Measurements from ENCODE around the gene OCIAD1. TPM values are rescaled to one million over a fixed set of nuclear protein-coding genes. Genes with fewer than 3 reads are reported as not detected.

Gene OCIAD1
- total RNA-seq, 2 donors from 2014 or later: 148 to 152 TPM

GRCh38 chr4:48891028-48891619 lies 60.2 kb downstream of the OCIAD1 start:
- H3K9me3 ChIP-seq (ENCODE audit: control insufficient read depth, low read length): no peaks in the 10 kb centered on the region
- H3K9me3 Mint-ChIP-seq: peaks cover 27% of the 10 kb centered on the region
- no peak overlapping the region for H3K4me3 ChIP-seq (ENCODE audit: low read length)
- H3K9ac ChIP-seq (ENCODE audit: extremely low read depth, low read length, poor library complexity, severe bottlenecking): no peak overlapping the region
- H3K4me3 Mint-ChIP-seq: no peak overlapping the region
- H3K36me3 Mint-ChIP-seq (ENCODE audit: low read depth): peaks cover 72% of the 10 kb centered on the region
- H3K27me3 ChIP-seq (ENCODE audit: control insufficient read depth, insufficient read depth, low read length, poor library complexity, severe bottlenecking): no peaks in the 10 kb centered on the region
- no peak for DNase-seq
- no peak for TF ChIP-seq CTCF (conservative IDR thresholded peaks at IDR 0.05)
- no peaks in the 10 kb centered on the region for H3K4me1 ChIP-seq (ENCODE audit: control insufficient read depth, insufficient read depth, low read length)
- H3K27ac Mint-ChIP-seq: no peak overlapping the region
- H3K27me3 Mint-ChIP-seq (ENCODE audit: insufficient read depth): no peaks in the 10 kb centered on the region
- H3K27ac ChIP-seq (ENCODE audit: low read depth, low read length): no peak overlapping the region
- H3K4me1 Mint-ChIP-seq: no peaks in the 10 kb centered on the region
- H3K36me3 ChIP-seq (ENCODE audit: control insufficient read depth, insufficient read depth, low read length): peaks cover 5% of the 10 kb centered on the region

GRCh38 chr4:48896845-48897244 lies 66.0 kb downstream of the OCIAD1 start:
- H3K9me3 ChIP-seq (ENCODE audit: control insufficient read depth, low read length): no peaks in the 10 kb centered on the region
- WGBS, 2 experiments (ENCODE audit: insufficient coverage in 1 of 2, insufficient read length in 1 of 2): 79 to 93% methylated on average over 3 of the region's 3 CpGs
- H3K9ac ChIP-seq (ENCODE audit: extremely low read depth, low read length, poor library complexity, severe bottlenecking): no peak overlapping the region
- Mint-ChIP-seq H3K9me3 (no peaks in the 10 kb centered on the region), H3K36me3 (ENCODE audit: low read depth) (peaks cover 65% of the 10 kb centered on the region), H3K27me3 (ENCODE audit: insufficient read depth) (no peaks in the 10 kb centered on the region), H3K4me1 (no peaks in the 10 kb centered on the region), H3K4me3 (no peak overlapping the region), H3K27ac (no peak overlapping the region)
- TF ChIP-seq CTCF (conservative IDR thresholded peaks at IDR 0.05): peak; percentile 41
- H3K27me3 ChIP-seq (ENCODE audit: control insufficient read depth, insufficient read depth, low read length, poor library complexity, severe bottlenecking): no peaks in the 10 kb centered on the region
- H3K36me3 ChIP-seq (ENCODE audit: control insufficient read depth, insufficient read depth, low read length): peaks cover 24% of the 10 kb centered on the region
- no peak overlapping the region for H3K4me3 ChIP-seq (ENCODE audit: low read length)
- H3K4me1 ChIP-seq (ENCODE audit: control insufficient read depth, insufficient read depth, low read length): no peaks in the 10 kb centered on the region
- no peak overlapping the region for H3K27ac ChIP-seq (ENCODE audit: low read depth, low read length)
- DNase-seq: no peak

- no peaks in the 10 kb centered on the region for H3K4me1 Mint-ChIP-seq
- H3K9ac ChIP-seq (ENCODE audit: extremely low read depth, low read length, poor library complexity, severe bottlenecking): no peak overlapping the region
- H3K36me3 ChIP-seq (ENCODE audit: control insufficient read depth, insufficient read depth, low read length): peaks cover 23% of the 10 kb centered on the region
- H3K9me3 ChIP-seq (ENCODE audit: control insufficient read depth, low read length): no peaks in the 10 kb centered on the region
- H3K9me3 Mint-ChIP-seq: no peaks in the 10 kb centered on the region
- TF ChIP-seq CTCF (conservative IDR thresholded peaks at IDR 0.05): no peak
- no peak overlapping the region for H3K27ac ChIP-seq (ENCODE audit: low read depth, low read length)
- no peaks in the 10 kb centered on the region for H3K4me1 ChIP-seq (ENCODE audit: control insufficient read depth, insufficient read depth, low read length)
- H3K27me3 Mint-ChIP-seq (ENCODE audit: insufficient read depth): no peaks in the 10 kb centered on the region
- no peak overlapping the region for H3K4me3 ChIP-seq (ENCODE audit: low read length)
- H3K27ac Mint-ChIP-seq: no peak overlapping the region
- no peak for DNase-seq
- peaks cover 63% of the 10 kb centered on the region for H3K36me3 Mint-ChIP-seq (ENCODE audit: low read depth)
- H3K4me3 Mint-ChIP-seq: no peak overlapping the region
- no peaks in the 10 kb centered on the region for H3K27me3 ChIP-seq (ENCODE audit: control insufficient read depth, insufficient read depth, low read length, poor library complexity, severe bottlenecking)
- 92 to 99% methylated on average over 4 to 5 of the region's 5 CpGs for WGBS, 2 experiments (ENCODE audit: insufficient coverage in 1 of 2, insufficient read length in 1 of 2)
Observed at GRCh38 chr4:48898733-48899431, 68.0 kb downstream of the OCIAD1 start.
